Right lung (tissue), 5 donors: ENCODE data around the gene TLL1. TPM values are rescaled to one million over a fixed set of nuclear protein-coding genes. Genes with fewer than 3 reads are reported as not detected.

Experiments used
- DNase-seq, 2 donors: peaks; one replicate each; pipeline ENCODE4 v3.0.0-alpha.2; 2013
- polyA plus RNA-seq, 5 donors: library from polyadenylated mRNA; unstranded; fragments of 120-200 nt; gene quantifications; one replicate each; pipeline versions ENCODE4 v1.2.1 to v1.2.3, GENCODE V29; 2013; ENCODE audit warnings: inconsistent platforms in 1 of 5, low replicate concordance in 1 of 5; ENCODE audit not compliant: insufficient read length in 5 of 5, insufficient read depth in 1 of 5

The TLL1 gene
- polyA plus RNA-seq, 5 donors = 2.9 to 7.2 (median 4.0) TPM

GRCh38 chr4:166143227-166143626, 270.2 kb downstream of the TLL1 start:
- DNase-seq = no peak

GRCh38 chr4:166144607-166145006, 271.6 kb downstream of the TLL1 start:
- DNase-seq = no peak

GRCh38 chr4:166146806-166147540, 273.9 kb downstream of the TLL1 start:
- DNase-seq = no peak
